ENCODE measurements around the gene ZNF132.

DNA sequence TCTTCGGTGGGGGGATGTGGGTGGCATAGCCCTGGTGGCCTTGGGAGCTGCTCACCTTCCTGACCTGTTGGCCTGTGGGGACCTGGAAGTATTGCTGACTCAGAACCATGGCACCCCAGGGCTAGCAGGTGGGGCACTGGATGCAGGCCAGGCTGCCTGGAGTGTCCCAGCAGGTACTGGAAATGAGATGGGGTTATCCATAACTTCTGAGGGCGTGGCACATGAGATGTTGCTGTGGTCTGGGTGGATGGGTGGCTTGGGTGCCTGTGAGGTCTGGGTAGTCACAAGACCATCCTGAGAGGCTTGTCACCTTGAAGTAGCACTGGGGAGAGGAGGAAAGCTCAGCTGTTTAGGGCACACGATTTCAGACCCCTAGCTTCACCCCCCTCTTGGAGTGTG lies 45.1 kb downstream of the ZNF132 start:
- TF ChIP-seq, protein P1, sequence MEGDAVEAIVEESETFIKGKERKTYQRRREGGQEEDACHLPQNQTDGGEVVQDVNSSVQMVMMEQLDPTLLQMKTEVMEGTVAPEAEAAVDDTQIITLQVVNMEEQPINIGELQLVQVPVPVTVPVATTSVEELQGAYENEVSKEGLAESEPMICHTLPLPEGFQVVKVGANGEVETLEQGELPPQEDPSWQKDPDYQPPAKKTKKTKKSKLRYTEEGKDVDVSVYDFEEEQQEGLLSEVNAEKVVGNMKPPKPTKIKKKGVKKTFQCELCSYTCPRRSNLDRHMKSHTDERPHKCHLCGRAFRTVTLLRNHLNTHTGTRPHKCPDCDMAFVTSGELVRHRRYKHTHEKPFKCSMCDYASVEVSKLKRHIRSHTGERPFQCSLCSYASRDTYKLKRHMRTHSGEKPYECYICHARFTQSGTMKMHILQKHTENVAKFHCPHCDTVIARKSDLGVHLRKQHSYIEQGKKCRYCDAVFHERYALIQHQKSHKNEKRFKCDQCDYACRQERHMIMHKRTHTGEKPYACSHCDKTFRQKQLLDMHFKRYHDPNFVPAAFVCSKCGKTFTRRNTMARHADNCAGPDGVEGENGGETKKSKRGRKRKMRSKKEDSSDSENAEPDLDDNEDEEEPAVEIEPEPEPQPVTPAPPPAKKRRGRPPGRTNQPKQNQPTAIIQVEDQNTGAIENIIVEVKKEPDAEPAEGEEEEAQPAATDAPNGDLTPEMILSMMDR (IDR thresholded peaks at IDR 0.05) = no peak
- TF ChIP-seq POLR2A (IDR thresholded peaks at IDR 0.05) = no peak

Measured in right lobe of liver (tissue), 4 donors.